Measurements from ENCODE around the gene LPAR4.

GRCh38 chrX:78769946-78770345 is 22.4 kb downstream of the LPAR4 start:
- TF ChIP-seq CTCF (IDR thresholded peaks at IDR 0.05): no peak
- TF ChIP-seq POLR2A (IDR thresholded peaks at IDR 0.05): no peak
- no peak for TF ChIP-seq POLR2AphosphoS5 (IDR thresholded peaks at IDR 0.05)
- no peak for TF ChIP-seq EP300 (IDR thresholded peaks at IDR 0.05)
